IPS-20b (cell line): ENCODE data around the gene KDM2B.
A peak's percentile ranks its signal among the peaks of the same experiment; 100 is the strongest.
"Not testable (repeated sequence)": the region's sequence is repeated elsewhere in the genome, so short reads cannot be mapped to it uniquely, and the experiment has no call there.

ENCODE experiments used
- H3K27ac ChIP-seq: one replicate; pipeline ENCODE4 v1.5.1; 2013; ENCODE audit warnings: low read length
- H3K27me3 ChIP-seq: 2 replicates; pipeline ENCODE4 v1.6.1; 2013; ENCODE audit warnings: mild to moderate bottlenecking, low read length, inconsistent platforms; ENCODE audit not compliant: insufficient read depth
- H3K36me3 ChIP-seq: 2 replicates; pipeline ENCODE4 v1.6.1; 2013; ENCODE audit warnings: low read depth, mild to moderate bottlenecking, inconsistent platforms, low read length, moderate library complexity; ENCODE audit not compliant: insufficient read depth
- H3K4me1 ChIP-seq: 2 replicates; pipeline ENCODE4 v1.6.1; 2013; ENCODE audit warnings: mild to moderate bottlenecking, control low read depth, inconsistent platforms, low read length, moderate library complexity; ENCODE audit not compliant: insufficient read depth
- H3K4me3 ChIP-seq: 2 replicates; pipeline ENCODE4 v1.5.1; 2013; ENCODE audit warnings: mild to moderate bottlenecking, low read length, inconsistent platforms
- H3K9ac ChIP-seq: 2 replicates; pipeline ENCODE4 v1.6.1; 2013; ENCODE audit warnings: low read depth, mild to moderate bottlenecking, inconsistent platforms, low read length, moderate library complexity
- H3K9me3 ChIP-seq: 2 replicates; pipeline ENCODE4 v1.6.1; 2013; ENCODE audit warnings: mild to moderate bottlenecking, low read depth, low read length, inconsistent platforms; ENCODE audit not compliant: insufficient read depth

Gene KDM2B

GRCh38 chr12:121400332-121401139, 180.3 kb downstream of the KDM2B start:
- no peaks in the 10 kb centered on the region for H3K27me3 ChIP-seq
- peak overlapping the region; percentile 87 for H3K4me3 ChIP-seq
- H3K36me3 ChIP-seq: peaks cover 20% of the 10 kb centered on the region
- peak overlapping the region; percentile 95 for H3K9ac ChIP-seq
- no peaks in the 10 kb centered on the region for H3K9me3 ChIP-seq
- H3K4me1 ChIP-seq: peaks cover 8% of the 10 kb centered on the region; the same call in 1 of the 2 replicates
- H3K27ac ChIP-seq: peak overlapping the region; percentile 65

- peaks cover 8% of the 10 kb centered on the region; the same call in 1 of the 2 replicates for H3K4me1 ChIP-seq
- H3K4me3 ChIP-seq: peak within 1 kb of the TSS; percentile 87
- H3K36me3 ChIP-seq: peaks cover 13% of the 10 kb centered on the region
- H3K9ac ChIP-seq: peak within 1 kb of the TSS; percentile 95
- no peaks in the 10 kb centered on the region for H3K27me3 ChIP-seq
- H3K9me3 ChIP-seq: no peaks in the 10 kb centered on the region
- H3K27ac ChIP-seq: peak within 1 kb of the TSS; percentile 65
These were observed 181.2 kb downstream of the KDM2B start, which contains the start of gene RNF34 for GRCh38 chr12:121399391-121400331. Gene RNF34 (plus strand): TSS chr12:121400118. CDS start chr12:121400213, 95 bp downstream.

- Histone ChIP-seq H3K27me3 (no peaks in the 10 kb centered on the region), H3K27ac (no peak overlapping the region), H3K4me3 (peak overlapping the region; percentile 87), H3K4me1 (peaks cover 8% of the 10 kb centered on the region; the same call in 1 of the 2 replicates), H3K9ac (peak overlapping the region; percentile 95; the same call in 1 of the 2 replicates), H3K36me3 (peaks cover 2% of the 10 kb centered on the region; the same call in 1 of the 2 replicates), H3K9me3 (no peaks in the 10 kb centered on the region)
These were observed 182.5 kb downstream of the KDM2B start for GRCh38 chr12:121398355-121398754.

GRCh38 chr12:121397521-121397920, 183.3 kb downstream of the KDM2B start:
- Histone ChIP-seq H3K4me3 (no peak overlapping the region), H3K36me3 (no peaks in the 10 kb centered on the region), H3K4me1 (peaks cover 8% of the 10 kb centered on the region; the same call in 1 of the 2 replicates), H3K27ac (no peak overlapping the region), H3K27me3 (no peaks in the 10 kb centered on the region), H3K9me3 (no peaks in the 10 kb centered on the region), H3K9ac (no peak overlapping the region)

- Histone ChIP-seq H3K4me1 (no peaks in the 10 kb centered on the region), H3K27me3 (no peaks in the 10 kb centered on the region), H3K9me3 (no peaks in the 10 kb centered on the region), H3K4me3 (no peak overlapping the region), H3K9ac (no peak overlapping the region), H3K27ac (no peak overlapping the region), H3K36me3 (no peaks in the 10 kb centered on the region)
These were observed 188.5 kb downstream of the KDM2B start for GRCh38 chr12:121392325-121392716.

- no peak overlapping the region for H3K4me3 ChIP-seq
- no peak overlapping the region for H3K9ac ChIP-seq
- H3K27ac ChIP-seq: no peak overlapping the region
- no peaks in the 10 kb centered on the region for H3K27me3 ChIP-seq
- no peaks in the 10 kb centered on the region for H3K9me3 ChIP-seq
- H3K4me1 ChIP-seq: no peaks in the 10 kb centered on the region
- H3K36me3 ChIP-seq: no peaks in the 10 kb centered on the region
These were observed 189.1 kb downstream of the KDM2B start for GRCh38 chr12:121391619-121392324.

GRCh38 chr12:121390856-121391255, 190.0 kb downstream of the KDM2B start:
- no peaks in the 10 kb centered on the region for H3K27me3 ChIP-seq
- no peaks in the 10 kb centered on the region for H3K9me3 ChIP-seq
- H3K4me3 ChIP-seq: no peak overlapping the region
- no peak overlapping the region for H3K27ac ChIP-seq
- H3K36me3 ChIP-seq: no peaks in the 10 kb centered on the region
- H3K4me1 ChIP-seq: no peaks in the 10 kb centered on the region
- no peak overlapping the region for H3K9ac ChIP-seq

- Histone ChIP-seq H3K4me3 (no peak overlapping the region), H3K27ac (no peak overlapping the region), H3K9ac (no peak overlapping the region), H3K9me3 (no peaks in the 10 kb centered on the region), H3K4me1 (no peaks in the 10 kb centered on the region), H3K36me3 (no peaks in the 10 kb centered on the region), H3K27me3 (no peaks in the 10 kb centered on the region)
These were observed 192.3 kb downstream of the KDM2B start for GRCh38 chr12:121388421-121388981.

- not testable (repeated sequence) for H3K9ac ChIP-seq, H3K27ac ChIP-seq, H3K4me1 ChIP-seq, H3K4me3 ChIP-seq, H3K27me3 ChIP-seq, H3K9me3 ChIP-seq, H3K36me3 ChIP-seq
These were observed 195.9 kb downstream of the KDM2B start for GRCh38 chr12:121384891-121385290.

- Histone ChIP-seq H3K27me3 (no peaks in the 10 kb centered on the region), H3K27ac (no peak overlapping the region), H3K4me3 (no peak overlapping the region), H3K9me3 (no peaks in the 10 kb centered on the region), H3K9ac (no peak overlapping the region), H3K36me3 (no peaks in the 10 kb centered on the region), H3K4me1 (no peaks in the 10 kb centered on the region)
These were observed 197.2 kb downstream of the KDM2B start for GRCh38 chr12:121383601-121384021.

- no peak overlapping the region for H3K9ac ChIP-seq
- H3K27ac ChIP-seq: no peak overlapping the region
- no peaks in the 10 kb centered on the region for H3K4me1 ChIP-seq
- H3K36me3 ChIP-seq: no peaks in the 10 kb centered on the region
- H3K9me3 ChIP-seq: no peaks in the 10 kb centered on the region
- no peaks in the 10 kb centered on the region for H3K27me3 ChIP-seq
- no peak overlapping the region for H3K4me3 ChIP-seq
These were observed 200.9 kb downstream of the KDM2B start for GRCh38 chr12:121379945-121380344.
